A549 (cell line): ENCODE measurements around the gene ZFPM1. TPM values are rescaled to one million over a fixed set of nuclear protein-coding genes. Genes with fewer than 3 reads are reported as not detected.

ENCODE experiments used
- ATAC-seq, 2 experiments: fragments of 200-7000 bp in 1 of 2; fragments of >200 bp in 1 of 2; cut with Nextera tagmentation in 1 of 2; cut with Tn5 transposase in 1 of 2; 3 replicates each; pipeline versions ENCODE4 v1.8.0 to v1.9.1; 2018 to 2020; ENCODE audit warnings: mild to moderate bottlenecking in 1 of 2, moderate library complexity in 1 of 2
- CTCF ChIA-PET: fragments of 300-600 bp; sonication (Branson Sonifier 250); formaldehyde crosslinking; extraction: SDS; loops from one replicate; lab custom pipeline; 2021; ENCODE audit warnings: antibody characterized with exemption, inconsistent platforms; lab: Yijun Ruan, JAX
- POLR2A ChIA-PET: fragments of 350-600 bp; formaldehyde crosslinking; extraction: SDS; loops from one replicate; lab custom pipeline; 2021; ENCODE audit warnings: antibody characterized with exemption, inconsistent platforms; lab: Yijun Ruan, JAX
- DNase-seq, 2 experiments: peaks; one replicate each; pipeline versions ENCODE4 v3.0.0 to v3.0.0-alpha.2; 2011 to 2016; ENCODE audit warnings: low read depth in 1 of 2, low spot score in 1 of 2
- FAIRE-seq: peaks from 2 replicates; lab custom pipeline; 2011; peaks lifted over from hg19 to GRCh38; lab: Jason Lieb, UNC
- H3K27ac ChIP-seq, 2 experiments: fragments of >200 bp; sonication (Bioruptor Twin); formaldehyde crosslinking; 3 replicates each; pipeline ENCODE4 v1.5.1; 2016 to 2017
- H3K4me1 ChIP-seq: fragments of >200 bp; sonication (Bioruptor Twin); formaldehyde crosslinking; 3 replicates; pipeline ENCODE4 v1.6.1; 2016
- H3K4me2 ChIP-seq: fragments of >200 bp; sonication (Bioruptor Twin); formaldehyde crosslinking; 3 replicates; pipeline ENCODE4 v1.6.1; 2016
- H3K4me3 ChIP-seq: fragments of >200 bp; sonication (Bioruptor Twin); formaldehyde crosslinking; 3 replicates; pipeline ENCODE4 v1.5.1; 2016
- H3K9me3 ChIP-seq: fragments of >200 bp; sonication (Bioruptor Twin); formaldehyde crosslinking; 3 replicates; pipeline ENCODE4 v1.6.1; 2016
- BCL3 ChIP-seq: fragments of >200 bp; sonication (Bioruptor Twin); formaldehyde crosslinking; IDR thresholded peaks from 3 replicates; pipeline ENCODE4 v1.6.1; 2016
- BHLHE40 ChIP-seq: IDR thresholded peaks from 2 replicates; pipeline ENCODE4 v1.6.1; 2012; ENCODE audit warnings: low read depth, low read length, inconsistent platforms
- E2F6 ChIP-seq: IDR thresholded peaks from 2 replicates; pipeline ENCODE4 v1.6.1; 2012; ENCODE audit warnings: low read depth, borderline replicate concordance
- EHF ChIP-seq: fragments of 250-450 bp; sonication (Bioruptor Pico); IDR thresholded peaks from 2 replicates; pipeline ENCODE4 v1.5.0; 2020; ENCODE audit warnings: mild to moderate bottlenecking
- ESRRA ChIP-seq: fragments of 150-350 bp; IDR thresholded peaks from 2 replicates; pipeline ENCODE4 v1.6.1; 2014; ENCODE audit warnings: mild to moderate bottlenecking, low read length, borderline replicate concordance
- FOXS1 ChIP-seq: fragments of 250-450 bp; sonication (Bioruptor Pico); IDR thresholded peaks from 2 replicates; pipeline ENCODE4 v1.5.0; 2020; ENCODE audit warnings: mild to moderate bottlenecking, moderate library complexity
- HDAC2 ChIP-seq: fragments of 200-600 bp; sonication (generic); IDR thresholded peaks from 2 replicates; pipeline ENCODE4 v1.6.1; 2016
- HOXA7 ChIP-seq: fragments of 250-450 bp; sonication (Bioruptor Pico); IDR thresholded peaks from 2 replicates; pipeline ENCODE4 v1.5.0; 2020; ENCODE audit warnings: mild to moderate bottlenecking, moderate library complexity
- HOXB13 ChIP-seq: fragments of 250-450 bp; sonication (Bioruptor Pico); IDR thresholded peaks from 2 replicates; pipeline ENCODE4 v1.5.0; 2020; ENCODE audit warnings: low read depth, mild to moderate bottlenecking, moderate library complexity
- HOXB5 ChIP-seq: fragments of 250-450 bp; sonication (Bioruptor Pico); IDR thresholded peaks from 2 replicates; pipeline ENCODE4 v1.5.0; 2020; ENCODE audit warnings: mild to moderate bottlenecking, moderate library complexity
- KDM5A ChIP-seq: fragments of 200-600 bp; sonication (generic); IDR thresholded peaks from 2 replicates; pipeline ENCODE4 v1.6.1; 2016; ENCODE audit warnings: antibody characterized with exemption, mild to moderate bottlenecking
- MAZ ChIP-seq: fragments of 150-350 bp; IDR thresholded peaks from 2 replicates; pipeline ENCODE4 v1.6.1; 2014; ENCODE audit warnings: antibody characterized with exemption, low read depth, low read length, borderline replicate concordance
- NPAS2 ChIP-seq: fragments of 250-450 bp; sonication (Bioruptor Pico); IDR thresholded peaks from 2 replicates; pipeline ENCODE4 v1.8.0; 2022; ENCODE audit warnings: mild to moderate bottlenecking, moderate library complexity, borderline replicate concordance
- NR3C1 ChIP-seq: fragments of >200 bp; sonication (Bioruptor Twin); formaldehyde crosslinking; IDR thresholded peaks from 3 replicates; pipeline ENCODE4 v1.6.1; 2017
- POLR2AphosphoS2 ChIP-seq: conservative IDR thresholded peaks from 2 replicates; pipeline ENCODE4 v1.6.1; 2012; ENCODE audit warnings: low read length, improper control_type of control experiment, inconsistent platforms
- RARB ChIP-seq: fragments of 250-450 bp; sonication (Bioruptor Pico); IDR thresholded peaks from 2 replicates; pipeline ENCODE4 v1.8.0; 2021; ENCODE audit warnings: mild to moderate bottlenecking, moderate library complexity
- REST ChIP-seq: fragments of 200-600 bp; sonication (generic); IDR thresholded peaks from 2 replicates; pipeline ENCODE4 v1.6.1; 2016; ENCODE audit warnings: antibody characterized with exemption, mild to moderate bottlenecking, moderate library complexity
- TFCP2L1 ChIP-seq: fragments of 250-450 bp; sonication (Bioruptor Pico); IDR thresholded peaks from 2 replicates; pipeline ENCODE4 v1.5.0; 2021; ENCODE audit warnings: mild to moderate bottlenecking
- ZC3H11A ChIP-seq: fragments of 450-650 bp; IDR thresholded peaks from 2 replicates; pipeline ENCODE4 v1.6.1; 2014; ENCODE audit warnings: antibody characterized with exemption, mild to moderate bottlenecking
- ZFP36 ChIP-seq: fragments of 450-650 bp; IDR thresholded peaks from 2 replicates; pipeline ENCODE4 v1.6.1; 2014; ENCODE audit warnings: borderline replicate concordance; ENCODE audit not compliant: partially characterized antibody
- ZSCAN20 ChIP-seq: fragments of 250-450 bp; sonication (Bioruptor Pico); IDR thresholded peaks from 2 replicates; pipeline ENCODE4 v1.8.0; 2022; ENCODE audit warnings: mild to moderate bottlenecking, moderate library complexity
- WGBS: methylation state at CpG from one replicate; pipeline ENCODE4 v1.1.6; 2017; ENCODE audit errors: missing lambda C conversion rate; 5-methylcytosine and 5-hydroxymethylcytosine counted together
- polyA plus RNA-seq, 4 experiments: library from polyadenylated mRNA; depleted of rRNA in 3 of 4; stranded (reverse); fragments of >200 nt; fragmentation: RNase III in 1 of 4; extraction: RNeasy Plus Mini Kit Qiagen cat#74134 plus additional on column Dnase treatment in 1 of 4; gene quantifications; 2 replicates in 3 of 4; 3 replicates in 1 of 4; pipeline ENCODE4 v1.2.3, GENCODE V29; 2011 to 2017

Gene ZFPM1
- polyA plus RNA-seq, 2 of the 4 experiments (the other 2 are of a cell fraction), result 0.36 to 2.5 TPM

GRCh38 chr16:88541831-88542616 lies 88.9 kb downstream of the ZFPM1 start:
- H3K4me3 ChIP-seq, result no peak overlapping the region
- TF ChIP-seq KDM5A (no peak), HOXB13 (CRISPR knock-in tag) (no peak), EHF (CRISPR knock-in tag) (no peak), BHLHE40 (no peak), ESRRA (no peak), HOXB5 (CRISPR knock-in tag) (no peak), ZSCAN20 (no peak), RARB (CRISPR knock-in tag) (no peak), TFCP2L1 (CRISPR knock-in tag) (no peak), HDAC2 (no peak)
- CTCF ChIA-PET, result interaction anchor here (1.2 to 1.6 kb wide), 4 partner anchors 11 to 464 kb away, joined by 3 to 5 read pairs (median 4); no protein-coding TSS in a partner anchor
- POLR2A ChIA-PET, result no interaction called here
- H3K27ac ChIP-seq, result no peak overlapping the region
- FAIRE-seq, result no peak
- H3K4me1 ChIP-seq, result no peaks in the 10 kb centered on the region
- peaks cover 33% of the 10 kb centered on the region for H3K9me3 ChIP-seq
- 55% methylated on average over 14 of the region's 15 CpGs for WGBS
- DNase-seq, result no peak
- H3K4me2 ChIP-seq, result no peak overlapping the region
- ATAC-seq, result no peak

- Histone ChIP-seq H3K27ac (no peak overlapping the region), H3K4me2 (no peak overlapping the region), H3K4me3 (no peak overlapping the region), H3K4me1 (no peaks in the 10 kb centered on the region), H3K9me3 (peaks cover 33% of the 10 kb centered on the region)
- ChIA-PET CTCF (interaction anchor here (0.9 to 1.6 kb wide), 3 partner anchors 10 to 19 kb away, joined by 4 to 5 read pairs (median 5); no protein-coding TSS in a partner anchor), POLR2A (no interaction called here)
- DNase-seq, result no peak
- 22% methylated on average over 8 of the region's 8 CpGs for WGBS
- no peak for ATAC-seq
- TF ChIP-seq RARB (CRISPR knock-in tag) (no peak), KDM5A (no peak), ZC3H11A (no peak), NPAS2 (no peak), HOXB5 (CRISPR knock-in tag) (no peak), E2F6 (no peak), NR3C1 (no peak), BCL3 (no peak), FOXS1 (no peak), POLR2AphosphoS2 (no peak), ZFP36 (no peak), HOXA7 (CRISPR knock-in tag) (no peak), REST (no peak), MAZ (no peak)
- FAIRE-seq, result no peak
These were observed 90.2 kb downstream of the ZFPM1 start for GRCh38 chr16:88543230-88543813.
